Activated naive CD4-positive, alpha-beta T cell treated with anti-CD3 and anti-CD28 coated beads for 36 hours (primary cell): Measurements from ENCODE around the gene RGS16. TPM values are rescaled to one million over a fixed set of nuclear protein-coding genes. Genes with fewer than 3 reads are reported as not detected.
"Not testable (repeated sequence)": the region's sequence is repeated elsewhere in the genome, so short reads cannot be mapped to it uniquely, and the experiment has no call there.

Source experiments
- CTCF ChIA-PET: fragments of 350-600 bp; sonication (Branson Sonifier 250); formaldehyde crosslinking; loops from one replicate; lab custom pipeline; 2021; ENCODE audit warnings: antibody characterized with exemption; lab: Charles Lee
- DNase-seq: peaks from one replicate; pipeline ENCODE4 v3.0.0-alpha.2; 2020
- H3K27ac Mint-ChIP-seq: one replicate; pipeline ENCODE4 v1.8.0; 2021; ENCODE audit warnings: mild to moderate bottlenecking, mixed read lengths
- H3K27me3 Mint-ChIP-seq: one replicate; pipeline ENCODE4 v1.8.0; 2021; ENCODE audit warnings: low read depth, mixed read lengths
- H3K36me3 Mint-ChIP-seq: one replicate; pipeline ENCODE4 v1.8.0; 2021; ENCODE audit warnings: low read depth, mixed read lengths
- H3K4me1 Mint-ChIP-seq: one replicate; pipeline ENCODE4 v1.8.0; 2021; ENCODE audit warnings: low read depth, mixed read lengths
- H3K4me3 Mint-ChIP-seq: one replicate; pipeline ENCODE4 v1.8.0; 2021; ENCODE audit warnings: mild to moderate bottlenecking, moderate library complexity, mixed read lengths
- H3K9me3 Mint-ChIP-seq: one replicate; pipeline ENCODE4 v1.8.0; 2021; ENCODE audit warnings: mixed read lengths
- intact Hi-C: fragments of 100-400 bp; cut with micrococcal nuclease; formaldehyde crosslinking; loops from one replicate; pipeline ENCODE4 v1.15.1; 2023
- total RNA-seq, 2 experiments: library from RNA; stranded (reverse); gene quantifications; one replicate each; pipeline ENCODE4 v1.2.3, GENCODE V29; 2021

The RGS16 gene
- total RNA-seq, 2 experiments from 2014 or later = 35.3 to 37.3 TPM

- Mint-ChIP-seq H3K4me3 (no peak overlapping the region), H3K36me3 (no peaks in the 10 kb centered on the region), H3K9me3 (no peaks in the 10 kb centered on the region), H3K4me1 (no peaks in the 10 kb centered on the region), H3K27ac (no peak overlapping the region), H3K27me3 (no peaks in the 10 kb centered on the region)
- intact Hi-C loops = no loop called here
- CTCF ChIA-PET = no interaction called here
- DNase-seq = no peak
These were observed 33.6 kb upstream of the RGS16 start for GRCh38 chr1:182637769-182638168.

GRCh38 chr1:182635871-182636270 lies 31.7 kb upstream of the RGS16 start:
- CTCF ChIA-PET = interaction anchor here (1.4 kb wide), 1 partner anchor 11 kb away, joined by 3 read pairs; no protein-coding TSS in a partner anchor
- intact Hi-C loops = no loop called here
- Mint-ChIP-seq H3K9me3 (no peaks in the 10 kb centered on the region), H3K4me3 (no peak overlapping the region), H3K27me3 (no peaks in the 10 kb centered on the region), H3K36me3 (no peaks in the 10 kb centered on the region), H3K4me1 (peaks cover 10% of the 10 kb centered on the region), H3K27ac (no peak overlapping the region)
- no peak for DNase-seq

GRCh38 chr1:182634306-182635072 lies 30.3 kb upstream of the RGS16 start:
- no peaks in the 10 kb centered on the region for H3K27me3 Mint-ChIP-seq
- DNase-seq = no peak
- no peak overlapping the region for H3K27ac Mint-ChIP-seq
- CTCF ChIA-PET = no interaction called here
- no peaks in the 10 kb centered on the region for H3K9me3 Mint-ChIP-seq
- no peak overlapping the region for H3K4me3 Mint-ChIP-seq
- no peaks in the 10 kb centered on the region for H3K36me3 Mint-ChIP-seq
- intact Hi-C loops = no loop called here
- peaks cover 24% of the 10 kb centered on the region for H3K4me1 Mint-ChIP-seq

GRCh38 chr1:182633657-182634281 lies 29.6 kb upstream of the RGS16 start:
- CTCF ChIA-PET = no interaction called here
- Mint-ChIP-seq H3K4me3 (no peak overlapping the region), H3K4me1 (peaks cover 31% of the 10 kb centered on the region), H3K27ac (no peak overlapping the region), H3K36me3 (no peaks in the 10 kb centered on the region), H3K27me3 (no peaks in the 10 kb centered on the region), H3K9me3 (no peaks in the 10 kb centered on the region)
- no peak for DNase-seq
- intact Hi-C loops = no loop called here

- no peak for DNase-seq
- Mint-ChIP-seq H3K4me1 (peaks cover 31% of the 10 kb centered on the region), H3K9me3 (no peaks in the 10 kb centered on the region), H3K27ac (no peak overlapping the region), H3K36me3 (no peaks in the 10 kb centered on the region), H3K27me3 (no peaks in the 10 kb centered on the region), H3K4me3 (no peak overlapping the region)
- CTCF ChIA-PET = no interaction called here
- intact Hi-C loops = no loop called here
These were observed 28.8 kb upstream of the RGS16 start for GRCh38 chr1:182633031-182633430.

GRCh38 chr1:182632441-182632857 lies 28.3 kb upstream of the RGS16 start:
- H3K9me3 Mint-ChIP-seq, H3K27ac Mint-ChIP-seq, intact Hi-C loops, H3K27me3 Mint-ChIP-seq, DNase-seq, H3K36me3 Mint-ChIP-seq: not testable (repeated sequence)
- Mint-ChIP-seq H3K4me3 (peak overlapping the region; percentile 25), H3K4me1 (peaks cover 31% of the 10 kb centered on the region)
- CTCF ChIA-PET = interaction anchor here (0.7 kb wide), 1 partner anchor 24 kb away, joined by 5 read pairs; no protein-coding TSS in a partner anchor

GRCh38 chr1:182631954-182632353 lies 27.8 kb upstream of the RGS16 start:
- Mint-ChIP-seq H3K36me3 (no peaks in the 10 kb centered on the region), H3K9me3 (no peaks in the 10 kb centered on the region), H3K27ac (no peak overlapping the region), H3K4me1 (peaks cover 33% of the 10 kb centered on the region), H3K4me3 (no peak overlapping the region), H3K27me3 (no peaks in the 10 kb centered on the region)
- DNase-seq = no peak
- CTCF ChIA-PET = interaction anchor here (0.7 to 1.0 kb wide), 2 partner anchors 17 to 24 kb away, joined by 3 to 5 read pairs; no protein-coding TSS in a partner anchor
- intact Hi-C loops = no loop called here

- no peaks in the 10 kb centered on the region for H3K36me3 Mint-ChIP-seq
- intact Hi-C loops = no loop called here
- CTCF ChIA-PET = interaction anchor here (1.0 to 1.3 kb wide), 2 partner anchors 17 to 154 kb away, joined by 3 read pairs; no protein-coding TSS in a partner anchor
- no peaks in the 10 kb centered on the region for H3K27me3 Mint-ChIP-seq
- H3K9me3 Mint-ChIP-seq = no peaks in the 10 kb centered on the region
- H3K4me3 Mint-ChIP-seq = no peak overlapping the region
- H3K4me1 Mint-ChIP-seq = peaks cover 41% of the 10 kb centered on the region
- H3K27ac Mint-ChIP-seq = no peak overlapping the region
- no peak for DNase-seq
These were observed 27.0 kb upstream of the RGS16 start for GRCh38 chr1:182631053-182631677.

- CTCF ChIA-PET = interaction anchor here (1.3 kb wide), 1 partner anchor 154 kb away, joined by 3 read pairs; no protein-coding TSS in a partner anchor
- no peaks in the 10 kb centered on the region for H3K27me3 Mint-ChIP-seq
- intact Hi-C loops = no loop called here
- H3K36me3 Mint-ChIP-seq = no peaks in the 10 kb centered on the region
- peak overlapping the region; percentile 71 for H3K27ac Mint-ChIP-seq
- H3K4me3 Mint-ChIP-seq = no peak overlapping the region
- no peaks in the 10 kb centered on the region for H3K9me3 Mint-ChIP-seq
- no peak for DNase-seq
- H3K4me1 Mint-ChIP-seq = peaks cover 47% of the 10 kb centered on the region
These were observed 26.4 kb upstream of the RGS16 start for GRCh38 chr1:182630586-182630985.

- Mint-ChIP-seq H3K27me3 (no peaks in the 10 kb centered on the region), H3K27ac (peak overlapping the region; percentile 51), H3K9me3 (no peaks in the 10 kb centered on the region), H3K4me3 (no peak overlapping the region), H3K36me3 (no peaks in the 10 kb centered on the region), H3K4me1 (peaks cover 57% of the 10 kb centered on the region)
- CTCF ChIA-PET = interaction anchor here (0.9 to 4.5 kb wide), 7 partner anchors 8 to 155 kb away, joined by 3 to 22 read pairs (median 4); no protein-coding TSS in a partner anchor
- DNase-seq = peak; percentile 68
- intact Hi-C loops = loop anchor here (1.0 kb wide), 1 partner anchor 13 kb away; no protein-coding TSS in a partner anchor
These were observed 25.4 kb upstream of the RGS16 start for GRCh38 chr1:182629499-182630096.

- no peaks in the 10 kb centered on the region for H3K36me3 Mint-ChIP-seq
- DNase-seq = no peak
- H3K27ac Mint-ChIP-seq = no peak overlapping the region
- H3K4me1 Mint-ChIP-seq = peaks cover 62% of the 10 kb centered on the region
- no peak overlapping the region for H3K4me3 Mint-ChIP-seq
- no peaks in the 10 kb centered on the region for H3K27me3 Mint-ChIP-seq
- CTCF ChIA-PET = interaction anchor here (0.5 to 4.5 kb wide), 7 partner anchors 8 to 159 kb away, joined by 3 to 22 read pairs (median 4); no protein-coding TSS in a partner anchor
- H3K9me3 Mint-ChIP-seq = no peaks in the 10 kb centered on the region
- intact Hi-C loops = loop anchor here (1.0 kb wide), 1 partner anchor 13 kb away; no protein-coding TSS in a partner anchor
These were observed 24.9 kb upstream of the RGS16 start for GRCh38 chr1:182629080-182629479.

GRCh38 chr1:182628657-182629056 lies 24.5 kb upstream of the RGS16 start:
- no peak overlapping the region for H3K4me3 Mint-ChIP-seq
- CTCF ChIA-PET = interaction anchor here (0.5 to 4.5 kb wide), 5 partner anchors 7 to 160 kb away, joined by 3 to 22 read pairs (median 3); no protein-coding TSS in a partner anchor
- no peaks in the 10 kb centered on the region for H3K27me3 Mint-ChIP-seq
- peaks cover 66% of the 10 kb centered on the region for H3K4me1 Mint-ChIP-seq
- H3K9me3 Mint-ChIP-seq = no peaks in the 10 kb centered on the region
- DNase-seq = no peak
- H3K36me3 Mint-ChIP-seq = no peaks in the 10 kb centered on the region
- no peak overlapping the region for H3K27ac Mint-ChIP-seq
- intact Hi-C loops = loop anchor here (1.0 kb wide), 1 partner anchor 12 kb away; no protein-coding TSS in a partner anchor
